HG03039 (cell line): ENCODE measurements around the gene BCL7A.
"Not testable (repeated sequence)": the region's sequence is repeated elsewhere in the genome, so short reads cannot be mapped to it uniquely, and the experiment has no call there.

Source experiments
- ATAC-seq: cut with Tn5 transposase; IDR thresholded peaks from one replicate; pipeline ENCODE4 v1.9.1; 2021; ENCODE audit warnings: mild to moderate bottlenecking, moderate library complexity; ENCODE audit not compliant: unreplicated experiment

The BCL7A gene

DNA sequence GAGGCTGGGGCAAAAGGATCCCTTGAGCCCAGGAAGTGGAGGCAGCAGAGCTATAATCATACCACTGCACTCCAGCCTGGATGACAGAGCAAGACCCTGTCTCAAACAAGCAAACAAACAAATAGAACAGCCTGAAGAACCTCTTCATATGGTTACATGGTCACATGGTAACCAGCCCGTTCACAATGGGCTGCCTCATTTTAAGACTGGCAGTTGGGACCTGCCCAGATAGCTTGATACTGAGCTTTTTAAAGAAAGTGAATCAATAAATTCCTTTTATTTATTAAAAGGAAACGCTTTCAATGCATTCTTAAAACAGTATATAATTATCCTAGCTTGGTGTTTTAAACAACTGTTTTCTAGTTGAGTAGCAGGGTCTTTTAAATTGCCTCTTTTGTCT, 67.4 kb downstream of the BCL7A start:
- no peak for ATAC-seq

DNA sequence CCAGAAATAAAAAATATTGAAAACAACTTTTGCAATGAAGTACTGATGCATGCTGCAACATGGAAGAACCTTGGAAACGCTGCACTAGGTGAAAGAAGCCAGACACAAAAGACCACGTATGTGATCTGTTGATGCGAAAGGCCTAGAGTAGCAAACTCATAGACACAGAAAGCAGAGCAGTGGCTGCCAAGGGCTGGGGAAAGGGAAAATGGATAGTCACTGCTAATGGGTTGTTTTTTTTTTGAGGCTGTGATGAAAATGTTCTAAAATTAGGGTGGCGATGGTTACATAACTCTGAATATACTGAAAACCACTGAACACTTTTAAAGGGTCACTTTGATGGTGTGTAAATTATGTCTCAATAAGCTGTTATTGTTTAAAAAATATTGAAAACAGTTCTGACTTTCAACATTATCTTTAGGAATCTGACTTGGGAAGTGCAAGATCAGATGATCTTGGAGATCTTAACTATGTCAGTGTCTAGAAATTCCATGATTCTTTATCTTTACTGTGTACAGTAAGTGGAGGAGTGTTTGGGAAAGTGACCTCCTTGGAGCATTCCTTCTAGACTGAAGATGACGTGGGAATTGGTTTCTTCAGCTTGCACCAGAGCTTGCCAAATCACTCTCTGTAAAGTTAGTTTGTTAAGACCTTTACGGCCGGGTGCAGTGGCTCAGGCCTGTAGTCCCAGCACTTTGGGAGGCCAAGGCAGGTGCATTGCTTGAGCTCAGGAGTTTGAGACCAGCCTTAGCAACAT, 69.3 kb downstream of the BCL7A start:
- ATAC-seq = no peak

GRCh38 chr12:122093098-122093883, 71.6 kb downstream of the BCL7A start:
- no peak for ATAC-seq

GRCh38 chr12:122094137-122094734, 72.6 kb downstream of the BCL7A start:
- ATAC-seq = no peak

DNA sequence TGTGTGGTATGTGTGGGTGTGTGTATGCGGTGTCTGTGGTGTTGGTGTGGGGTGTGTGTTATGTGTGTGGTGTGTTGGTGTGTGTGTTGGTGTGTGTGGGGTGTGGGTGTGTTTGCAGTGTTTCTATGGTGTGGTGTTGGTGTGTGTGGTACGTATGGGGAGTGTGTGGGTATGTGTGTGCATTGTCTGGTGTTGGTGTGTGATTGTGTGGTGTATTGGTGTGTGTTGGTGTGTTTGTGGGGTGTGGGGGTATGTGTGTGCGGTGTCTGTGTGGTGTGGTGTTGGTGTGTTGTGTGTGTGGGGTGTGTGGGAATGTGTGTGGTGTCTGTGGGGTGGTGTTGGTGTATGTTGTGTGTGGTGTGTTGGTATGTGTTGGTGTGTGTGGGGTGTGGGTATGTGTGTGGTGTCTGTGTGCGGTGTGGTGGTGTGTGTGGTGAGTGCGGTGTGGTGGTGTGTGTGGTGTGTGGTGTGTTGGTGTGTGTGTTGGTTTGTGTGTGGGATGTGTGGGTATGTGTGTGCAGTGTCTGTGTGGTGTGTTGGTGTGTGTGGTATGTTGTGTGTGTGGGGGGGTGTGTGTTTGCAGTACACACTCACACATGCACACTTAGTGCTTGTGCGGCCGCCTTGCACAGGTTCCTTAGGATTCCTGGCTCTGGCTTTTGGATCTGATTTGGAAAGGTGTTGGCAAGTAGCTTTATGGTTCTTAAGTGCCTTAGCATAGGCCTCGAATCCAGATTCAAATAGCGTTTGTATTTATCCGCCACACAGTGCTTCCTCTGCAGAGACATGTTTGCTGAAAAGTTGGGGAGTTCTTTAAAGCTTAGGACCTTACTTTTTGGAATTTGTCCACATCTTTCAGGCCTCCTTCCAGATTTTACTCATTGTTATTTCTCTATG, 73.3 kb downstream of the BCL7A start:
- ATAC-seq = no peak

- ATAC-seq = no peak
Measured at GRCh38 chr12:122096014-122096413, 74.3 kb downstream of the BCL7A start.

DNA sequence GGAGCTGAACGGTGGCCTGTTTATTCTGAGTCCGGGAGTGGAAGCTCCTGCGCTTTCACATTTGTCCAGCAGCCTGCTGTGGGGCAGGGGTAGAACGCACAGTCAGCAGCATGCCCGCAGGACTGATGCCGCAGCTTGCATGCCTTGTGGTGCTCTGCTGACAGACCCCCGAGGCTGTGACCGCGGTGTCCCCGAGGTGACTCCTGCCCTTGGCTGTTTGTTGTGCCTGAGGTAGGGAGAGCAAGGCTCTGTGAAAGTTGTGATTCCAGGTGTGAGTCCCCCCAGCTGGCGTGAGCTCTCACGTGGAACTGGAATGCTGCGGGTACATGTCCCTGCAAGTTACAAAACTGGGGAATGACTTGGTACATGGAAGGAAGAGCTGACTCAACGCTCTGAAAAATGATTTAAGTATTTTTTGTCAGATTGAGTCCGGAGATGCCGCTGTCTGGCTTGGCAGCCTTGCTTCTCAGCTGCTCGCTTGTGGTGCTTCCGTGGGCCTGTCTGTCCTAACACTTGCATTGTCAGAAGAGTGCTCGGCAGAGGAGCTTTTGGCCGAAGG, 75.0 kb downstream of the BCL7A start:
- no peak for ATAC-seq

- ATAC-seq = no peak
Measured at GRCh38 chr12:122097584-122097926, 75.9 kb downstream of the BCL7A start.

GRCh38 chr12:122097927-122098756, 76.5 kb downstream of the BCL7A start:
- no peak for ATAC-seq

DNA sequence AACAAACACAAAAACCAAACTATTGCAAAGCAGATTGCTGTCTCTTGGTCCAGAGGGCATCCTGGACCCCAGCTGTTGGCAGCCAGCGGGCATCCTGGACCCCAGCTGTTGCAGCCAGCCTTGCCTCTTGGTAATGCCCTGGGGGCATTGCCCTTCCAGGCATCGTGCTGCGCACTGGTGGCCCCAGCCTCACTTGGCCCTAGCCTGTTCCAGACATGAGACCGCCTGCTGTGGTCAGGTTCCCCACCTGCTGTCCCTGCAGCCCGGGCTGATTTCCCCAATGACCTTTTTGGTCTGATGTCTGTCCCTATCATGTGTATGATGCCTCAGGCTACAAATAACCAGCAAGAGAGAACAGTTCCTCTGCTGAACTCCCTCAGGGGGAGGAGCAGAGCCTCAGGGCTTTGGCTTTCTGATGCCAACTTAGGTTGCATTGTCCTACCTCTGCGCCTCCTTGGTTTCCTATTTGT, 77.6 kb downstream of the BCL7A start:
- ATAC-seq = no peak

DNA sequence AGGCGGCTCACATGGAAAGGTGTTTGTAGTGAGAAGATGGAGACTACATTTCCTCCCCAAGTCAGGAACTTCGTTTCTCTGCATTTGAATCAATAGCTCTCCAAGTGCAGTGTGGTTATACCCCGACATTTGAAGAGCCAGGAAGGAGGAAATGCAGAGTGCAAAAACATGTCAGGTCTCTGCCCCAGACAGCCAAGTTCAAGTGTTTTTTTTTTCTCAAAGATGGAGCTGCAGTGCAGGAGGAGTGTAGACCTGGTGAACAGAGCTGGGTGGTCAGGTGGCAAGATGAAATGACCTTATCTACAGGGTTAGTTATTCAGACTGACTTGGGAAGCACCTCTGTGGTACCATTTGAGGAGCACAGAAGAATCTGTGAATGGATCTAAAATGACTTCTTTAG, 78.2 kb downstream of the BCL7A start:
- ATAC-seq = no peak

GRCh38 chr12:122100568-122100967, 78.9 kb downstream of the BCL7A start:
- ATAC-seq = no peak

GRCh38 chr12:122102331-122102730, 80.6 kb downstream of the BCL7A start:
- ATAC-seq = no peak

DNA sequence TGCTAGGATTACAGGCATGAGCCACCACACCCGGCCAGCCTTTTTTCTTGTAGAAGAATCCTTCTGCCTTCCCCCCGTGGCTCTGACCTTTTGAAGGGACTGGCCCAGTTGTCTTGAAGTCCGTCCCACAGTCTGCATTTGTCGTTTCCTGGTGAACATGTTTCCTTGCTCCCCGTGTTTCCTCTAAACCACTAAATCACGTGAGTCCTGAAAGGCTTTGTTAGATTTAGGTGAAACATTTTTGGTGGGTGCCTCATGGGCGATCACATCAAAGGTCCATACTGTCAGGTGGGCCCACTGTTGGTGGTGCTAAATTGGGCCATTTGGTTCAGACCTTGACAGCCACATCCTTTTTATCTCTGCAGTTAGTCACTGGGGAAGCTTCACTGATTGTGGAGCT, 83.2 kb downstream of the BCL7A start:
- ATAC-seq = no peak

DNA sequence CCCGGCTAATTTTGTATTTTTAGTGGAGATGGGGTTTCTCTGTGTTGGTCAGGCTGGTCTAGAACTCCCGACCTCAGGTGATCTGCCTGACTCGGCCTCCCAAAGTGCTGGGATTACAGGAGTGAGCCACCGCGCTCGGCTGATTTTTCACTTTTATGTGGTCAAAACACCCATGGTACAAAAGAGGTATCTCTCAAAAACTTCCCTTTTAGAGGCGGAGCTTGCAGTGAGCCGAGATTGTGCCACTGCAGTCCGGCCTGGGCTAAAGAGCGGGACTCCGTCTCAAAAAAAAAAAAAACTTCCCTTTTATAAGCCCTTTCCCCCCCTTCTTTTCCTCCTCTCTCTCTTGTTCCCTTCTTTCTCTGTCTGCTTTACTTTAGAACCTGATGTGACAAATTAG, 83.8 kb downstream of the BCL7A start:
- not testable (repeated sequence) for ATAC-seq

GRCh38 chr12:122106843-122107242, 85.2 kb downstream of the BCL7A start:
- no peak for ATAC-seq

- no peak for ATAC-seq
Measured at GRCh38 chr12:122107261-122107660, 85.6 kb downstream of the BCL7A start.

DNA sequence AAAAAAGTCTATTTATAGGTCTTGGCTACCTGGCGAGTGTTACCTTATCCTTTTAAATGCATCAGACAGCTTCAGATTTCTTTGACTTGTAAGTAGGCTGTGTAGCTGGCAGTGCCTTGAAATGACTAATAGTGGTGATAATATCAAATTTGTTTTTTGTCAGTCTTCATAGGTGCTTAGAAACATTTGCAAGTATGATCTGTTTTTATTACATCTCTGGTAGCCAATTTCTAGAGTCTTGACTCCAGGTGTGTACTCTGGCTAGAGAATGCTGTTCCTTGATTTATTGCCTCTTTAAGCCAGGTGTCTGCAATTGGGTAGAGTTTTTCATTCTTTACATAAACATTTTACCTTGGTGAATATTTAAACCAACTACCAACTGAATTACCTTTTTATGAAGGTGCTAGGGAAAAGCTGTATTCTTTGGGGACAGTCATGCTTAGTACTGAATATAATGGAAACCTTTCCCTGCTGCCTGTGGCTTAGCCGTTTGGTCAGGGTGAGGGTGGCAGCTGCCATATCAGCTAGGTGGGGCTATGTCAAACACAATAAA, 89.5 kb downstream of the BCL7A start:
- no peak for ATAC-seq
